GM12872 (cell line): ENCODE measurements around the gene LAD1.

Source experiments
- TF ChIP-seq, protein P1 (sequence below): IDR thresholded peaks from 3 replicates; pipeline ENCODE4 v1.5.1; 2011; ENCODE audit warnings: low read depth, mild to moderate bottlenecking, low read length, moderate library complexity; ENCODE audit not compliant: insufficient read depth

LAD1 gene

DNA sequence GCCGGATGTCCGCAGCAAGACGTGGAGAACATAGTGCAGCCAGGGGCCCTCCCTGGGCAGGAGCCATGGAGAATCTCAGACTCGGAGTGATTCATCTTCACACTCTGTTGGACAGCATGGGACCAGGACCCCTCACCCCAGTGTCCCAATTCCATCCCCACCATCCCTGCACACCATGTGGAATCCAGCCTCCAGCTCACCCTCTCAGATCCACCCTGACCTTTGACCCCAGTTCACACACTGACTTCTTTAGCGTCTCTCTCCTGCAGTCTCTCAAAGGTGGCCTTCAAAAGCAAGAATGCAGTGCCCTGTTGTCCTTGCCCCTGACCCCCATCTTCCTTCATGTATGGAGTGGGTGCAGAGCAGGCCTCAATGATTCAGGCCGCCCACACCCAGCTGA is 24.5 kb upstream of the LAD1 start:
- TF ChIP-seq, protein P1, sequence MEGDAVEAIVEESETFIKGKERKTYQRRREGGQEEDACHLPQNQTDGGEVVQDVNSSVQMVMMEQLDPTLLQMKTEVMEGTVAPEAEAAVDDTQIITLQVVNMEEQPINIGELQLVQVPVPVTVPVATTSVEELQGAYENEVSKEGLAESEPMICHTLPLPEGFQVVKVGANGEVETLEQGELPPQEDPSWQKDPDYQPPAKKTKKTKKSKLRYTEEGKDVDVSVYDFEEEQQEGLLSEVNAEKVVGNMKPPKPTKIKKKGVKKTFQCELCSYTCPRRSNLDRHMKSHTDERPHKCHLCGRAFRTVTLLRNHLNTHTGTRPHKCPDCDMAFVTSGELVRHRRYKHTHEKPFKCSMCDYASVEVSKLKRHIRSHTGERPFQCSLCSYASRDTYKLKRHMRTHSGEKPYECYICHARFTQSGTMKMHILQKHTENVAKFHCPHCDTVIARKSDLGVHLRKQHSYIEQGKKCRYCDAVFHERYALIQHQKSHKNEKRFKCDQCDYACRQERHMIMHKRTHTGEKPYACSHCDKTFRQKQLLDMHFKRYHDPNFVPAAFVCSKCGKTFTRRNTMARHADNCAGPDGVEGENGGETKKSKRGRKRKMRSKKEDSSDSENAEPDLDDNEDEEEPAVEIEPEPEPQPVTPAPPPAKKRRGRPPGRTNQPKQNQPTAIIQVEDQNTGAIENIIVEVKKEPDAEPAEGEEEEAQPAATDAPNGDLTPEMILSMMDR, result no peak

DNA sequence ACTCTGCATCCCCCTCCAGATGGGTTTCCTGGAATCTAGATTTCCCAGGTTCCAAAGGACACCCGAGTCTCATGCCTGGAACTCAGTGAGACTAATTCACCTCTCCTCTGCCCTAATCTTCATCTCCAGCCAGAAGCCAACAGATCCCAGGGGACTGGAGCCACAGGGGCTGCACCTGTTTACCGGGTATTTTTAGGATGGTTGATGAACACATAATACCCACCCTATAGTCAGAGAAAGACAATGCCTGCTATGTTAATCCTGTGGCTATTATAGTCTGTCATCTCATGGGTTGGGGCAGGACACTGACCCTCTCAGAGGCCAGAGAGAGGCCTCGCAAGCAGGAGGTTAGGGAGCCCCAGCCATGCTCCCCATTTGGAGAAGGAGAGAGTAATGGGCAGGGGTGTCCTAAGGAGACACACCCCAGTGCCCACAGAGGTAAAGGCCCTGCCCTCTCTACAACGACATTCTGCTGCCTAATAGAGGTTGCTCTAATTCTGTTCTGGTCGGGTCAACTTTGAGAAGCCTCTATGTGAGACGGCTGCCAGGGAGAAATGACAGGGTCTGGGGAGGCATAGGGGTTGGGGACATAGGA is 23.4 kb upstream of the LAD1 start:
- TF ChIP-seq, protein P1, result no peak

DNA sequence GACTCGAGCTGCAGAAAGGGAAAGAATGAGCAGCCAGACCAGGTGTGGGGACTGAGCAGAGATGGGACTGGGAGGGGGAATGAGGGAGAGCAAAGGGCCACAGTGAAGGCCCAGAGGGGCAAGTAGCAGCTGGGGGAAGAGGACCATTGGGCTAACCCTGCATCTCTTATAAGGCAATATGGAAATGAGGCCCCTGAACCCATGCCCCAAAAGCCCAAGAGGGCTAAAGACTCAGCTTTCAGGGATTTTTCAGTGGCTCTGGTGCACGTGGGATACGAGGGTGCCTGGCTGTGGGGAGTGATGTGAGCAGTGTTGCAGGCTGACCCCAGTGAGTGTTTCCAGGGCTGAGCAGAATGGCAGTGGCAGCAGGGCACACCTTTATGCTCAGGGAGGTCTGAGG is 22.9 kb upstream of the LAD1 start:
- TF ChIP-seq, protein P1, result no peak

DNA sequence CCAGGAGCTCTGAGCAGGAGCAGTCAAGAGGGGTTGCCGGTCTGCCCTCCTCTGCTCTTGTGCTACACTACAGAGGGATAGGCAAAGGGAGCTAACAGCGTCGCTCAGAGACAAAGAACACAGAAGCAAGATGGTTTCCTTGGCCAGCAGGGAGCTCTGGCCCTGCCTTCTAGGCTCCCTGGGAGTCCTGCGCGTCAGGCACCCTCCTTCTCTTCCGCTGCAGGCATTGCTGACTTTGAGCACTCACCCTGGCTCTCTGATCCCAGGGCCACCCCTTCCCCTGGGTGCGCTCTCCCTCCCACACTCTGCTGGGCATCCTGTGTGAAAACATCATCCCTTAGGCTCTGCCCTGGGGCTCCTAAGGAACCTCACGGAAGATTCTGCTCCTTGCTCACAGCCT is 21.9 kb upstream of the LAD1 start:
- TF ChIP-seq, protein P1, result no peak

DNA sequence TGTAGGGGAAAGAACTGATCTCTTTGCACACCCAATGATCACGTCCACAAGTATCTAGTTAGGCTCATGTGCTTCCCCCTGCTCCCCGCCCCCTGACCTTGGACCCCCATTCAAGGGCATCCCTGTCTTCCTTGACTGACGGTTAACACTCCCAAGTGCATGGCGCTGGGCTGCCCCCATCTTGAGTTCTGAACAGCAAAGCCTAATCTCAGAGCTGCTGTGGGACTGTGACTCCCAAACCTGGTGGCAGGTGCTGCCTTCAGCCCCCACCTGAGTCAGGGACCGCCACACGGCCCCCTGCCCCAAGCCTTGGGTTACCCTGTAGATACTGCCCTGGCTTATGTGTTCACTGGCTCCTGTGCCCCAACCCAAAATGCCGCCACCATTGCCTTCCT is 21.5 kb upstream of the LAD1 start:
- TF ChIP-seq, protein P1, result no peak

DNA sequence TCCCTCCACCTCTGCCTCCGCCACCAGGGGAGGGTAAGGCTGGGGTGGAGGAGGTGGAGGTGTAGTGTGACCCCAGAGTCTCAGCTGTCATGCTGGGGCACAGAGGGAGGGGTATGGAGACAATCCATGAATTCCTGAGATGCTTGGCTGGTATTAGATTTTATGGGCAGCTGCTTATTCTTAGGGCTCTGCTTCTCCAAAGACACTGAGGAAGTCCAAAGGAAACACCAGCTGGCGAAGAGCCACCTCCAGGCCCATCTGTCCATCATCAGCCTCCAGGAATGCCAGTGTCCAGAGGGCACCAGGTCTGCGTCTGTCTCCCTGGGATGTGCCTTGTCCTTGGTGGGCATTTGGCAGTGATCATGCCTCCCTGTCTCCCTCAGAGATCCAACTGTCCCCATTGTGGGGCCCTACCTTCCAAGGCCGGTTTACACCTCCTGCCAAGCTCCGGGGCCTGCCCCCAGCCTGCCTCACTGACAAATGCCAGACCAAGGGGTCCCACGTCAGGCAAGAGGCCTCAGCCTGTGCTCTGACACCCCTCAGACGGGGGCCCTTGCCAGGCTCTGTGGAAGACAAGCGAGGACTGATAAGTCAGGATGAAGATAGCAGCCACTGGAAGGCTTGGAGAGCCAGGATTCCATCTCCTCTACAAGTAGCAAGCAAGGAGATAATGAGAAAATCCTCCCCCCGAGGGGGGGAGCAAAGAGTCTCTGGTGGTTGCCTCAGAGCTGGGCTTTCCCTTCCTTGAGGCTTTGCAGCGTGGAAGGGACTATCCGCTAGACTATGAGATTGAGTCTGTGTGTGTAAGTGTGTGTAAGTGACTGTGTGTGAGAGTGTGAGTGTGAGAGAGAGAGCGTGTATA is 20.9 kb upstream of the LAD1 start:
- TF ChIP-seq, protein P1, result no peak

DNA sequence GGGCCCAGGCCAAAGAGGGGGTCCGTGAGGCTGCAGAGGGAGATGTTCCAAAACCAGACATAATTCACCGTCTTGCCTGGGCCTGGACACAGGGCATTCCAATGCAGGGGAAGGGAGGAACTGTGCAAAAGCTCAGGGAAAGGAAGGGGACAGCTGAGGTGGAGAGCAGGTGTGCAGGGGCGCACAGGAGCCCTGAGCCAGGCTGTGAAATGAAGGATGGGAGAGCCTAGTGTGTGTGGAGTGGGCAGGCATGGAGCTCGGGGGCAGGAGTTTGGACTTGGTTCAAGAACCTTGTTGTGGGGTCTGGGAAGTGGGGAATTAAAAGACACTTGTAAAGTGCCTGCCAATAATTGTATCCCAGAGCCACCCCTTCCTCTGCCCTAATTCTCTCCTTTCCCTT is 20.1 kb upstream of the LAD1 start:
- TF ChIP-seq, protein P1, result no peak
